ENCODE data around the gene SLC24A4.

DNA sequence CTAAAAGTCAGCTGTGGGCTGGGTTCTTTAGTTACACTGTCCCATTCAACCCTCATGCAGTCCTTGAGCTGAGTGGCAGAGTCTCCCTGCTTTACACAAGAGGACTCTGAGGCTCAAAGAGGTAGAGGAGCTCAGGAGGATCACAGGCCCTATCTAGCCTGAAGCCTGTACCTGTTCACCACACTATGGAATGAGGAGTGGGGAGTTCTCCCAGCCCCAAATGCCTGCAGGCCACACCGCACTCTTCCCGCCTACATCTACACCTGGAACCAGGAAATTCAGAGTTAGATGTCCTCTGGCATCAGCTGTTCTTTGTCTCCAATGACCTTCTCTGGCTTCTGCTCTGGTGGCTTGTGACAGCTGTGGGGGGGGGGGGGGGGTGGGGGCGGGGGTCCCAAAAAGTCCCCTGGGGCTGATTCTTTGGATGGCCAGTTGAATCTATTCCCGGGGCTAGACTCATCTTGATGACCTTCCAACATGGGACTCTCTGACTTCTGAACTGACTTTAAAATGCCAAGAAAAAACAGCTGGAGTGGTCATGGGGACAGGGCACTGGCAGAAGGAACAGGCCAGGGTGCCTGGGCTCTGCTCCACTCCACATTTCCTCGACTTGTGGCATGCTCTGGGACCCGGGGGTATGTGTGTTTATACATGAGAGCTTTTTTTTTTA, 221.2 kb downstream of the SLC24A4 start:
- TF ChIP-seq, protein P1, sequence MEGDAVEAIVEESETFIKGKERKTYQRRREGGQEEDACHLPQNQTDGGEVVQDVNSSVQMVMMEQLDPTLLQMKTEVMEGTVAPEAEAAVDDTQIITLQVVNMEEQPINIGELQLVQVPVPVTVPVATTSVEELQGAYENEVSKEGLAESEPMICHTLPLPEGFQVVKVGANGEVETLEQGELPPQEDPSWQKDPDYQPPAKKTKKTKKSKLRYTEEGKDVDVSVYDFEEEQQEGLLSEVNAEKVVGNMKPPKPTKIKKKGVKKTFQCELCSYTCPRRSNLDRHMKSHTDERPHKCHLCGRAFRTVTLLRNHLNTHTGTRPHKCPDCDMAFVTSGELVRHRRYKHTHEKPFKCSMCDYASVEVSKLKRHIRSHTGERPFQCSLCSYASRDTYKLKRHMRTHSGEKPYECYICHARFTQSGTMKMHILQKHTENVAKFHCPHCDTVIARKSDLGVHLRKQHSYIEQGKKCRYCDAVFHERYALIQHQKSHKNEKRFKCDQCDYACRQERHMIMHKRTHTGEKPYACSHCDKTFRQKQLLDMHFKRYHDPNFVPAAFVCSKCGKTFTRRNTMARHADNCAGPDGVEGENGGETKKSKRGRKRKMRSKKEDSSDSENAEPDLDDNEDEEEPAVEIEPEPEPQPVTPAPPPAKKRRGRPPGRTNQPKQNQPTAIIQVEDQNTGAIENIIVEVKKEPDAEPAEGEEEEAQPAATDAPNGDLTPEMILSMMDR (conservative IDR thresholded peaks at IDR 0.05 in 1 of 2, IDR thresholded peaks at IDR 0.05 in 1 of 2; ENCODE audit: extremely low read depth in 1 of 2, insufficient read depth in 1 of 2, low read depth in 1 of 2, low read length in 2 of 2): no peak
- TF ChIP-seq EZH2 (IDR thresholded peaks at IDR 0.05; ENCODE audit: borderline replicate concordance, low read length): no peak
